RKO (cell line): ENCODE measurements around the gene TNKS2.
"Not testable (repeated sequence)": the region's sequence is repeated elsewhere in the genome, so short reads cannot be mapped to it uniquely, and the experiment has no call there.

Experiments
- DNase-seq: peaks from one replicate; pipeline ENCODE4 v3.0.0-alpha.2; 2016; ENCODE audit warnings: low spot score

TNKS2 gene

GRCh38 chr10:91797874-91798648, at the start of gene TNKS2:
TNKS2 (plus strand) TSS chr10:91798426; CDS start chr10:91798691, 265 bp downstream.
- peak; percentile 92 for DNase-seq

GRCh38 chr10:91749592-91749991, 48.6 kb upstream of the TNKS2 start:
- DNase-seq = not testable (repeated sequence)

GRCh38 chr10:91756286-91756685, 41.9 kb upstream of the TNKS2 start:
- no peak for DNase-seq

- peak; percentile 87 for DNase-seq
Observed at GRCh38 chr10:91758303-91759146, 39.7 kb upstream of the TNKS2 start.

GRCh38 chr10:91759581-91759986, 38.6 kb upstream of the TNKS2 start:
- DNase-seq = peak; percentile 37

- no peak for DNase-seq
Observed at GRCh38 chr10:91761721-91762120, 36.5 kb upstream of the TNKS2 start.

- DNase-seq = no peak
Observed at GRCh38 chr10:91762878-91763277, 35.3 kb upstream of the TNKS2 start.

GRCh38 chr10:91766676-91767075, 31.6 kb upstream of the TNKS2 start:
- no peak for DNase-seq

GRCh38 chr10:91768123-91768522, 30.1 kb upstream of the TNKS2 start:
- peak; percentile 40 for DNase-seq

- no peak for DNase-seq
Observed at GRCh38 chr10:91771907-91772306, 26.3 kb upstream of the TNKS2 start.

- no peak for DNase-seq
Observed at GRCh38 chr10:91772461-91772860, 25.8 kb upstream of the TNKS2 start.

- no peak for DNase-seq
Observed at GRCh38 chr10:91772869-91773268, 25.4 kb upstream of the TNKS2 start.

GRCh38 chr10:91774571-91774970, 23.7 kb upstream of the TNKS2 start:
- no peak for DNase-seq

GRCh38 chr10:91775731-91776130, 22.5 kb upstream of the TNKS2 start:
- DNase-seq = no peak

GRCh38 chr10:91776266-91776665, 22.0 kb upstream of the TNKS2 start:
- no peak for DNase-seq

- no peak for DNase-seq
Observed at GRCh38 chr10:91778485-91778884, 19.7 kb upstream of the TNKS2 start.

- DNase-seq = no peak
Observed at GRCh38 chr10:91779011-91779605, 19.1 kb upstream of the TNKS2 start.

- DNase-seq = no peak
Observed at GRCh38 chr10:91782539-91782938, 15.7 kb upstream of the TNKS2 start.

GRCh38 chr10:91785830-91786229, 12.4 kb upstream of the TNKS2 start:
- DNase-seq = no peak

- no peak for DNase-seq
Observed at GRCh38 chr10:91787258-91787657, 11.0 kb upstream of the TNKS2 start.

- no peak for DNase-seq
Observed at GRCh38 chr10:91787810-91788209, 10.4 kb upstream of the TNKS2 start.

GRCh38 chr10:91788527-91788926, 9.7 kb upstream of the TNKS2 start:
- no peak for DNase-seq
